Activated CD4-positive, alpha-beta T cell treated with anti-CD3 and anti-CD28 coated beads, Interleukin-2, amount 50 U/mL, for 4 hours (primary cell): ENCODE measurements around the gene CNIH1.
"Not testable (repeated sequence)": the region's sequence is repeated elsewhere in the genome, so short reads cannot be mapped to it uniquely, and the experiment has no call there.

Experiments used
- DNase-seq, 2 experiments: peaks; one replicate each; pipeline ENCODE4 v3.0.0-alpha.2; 2020

CNIH1 gene

DNA sequence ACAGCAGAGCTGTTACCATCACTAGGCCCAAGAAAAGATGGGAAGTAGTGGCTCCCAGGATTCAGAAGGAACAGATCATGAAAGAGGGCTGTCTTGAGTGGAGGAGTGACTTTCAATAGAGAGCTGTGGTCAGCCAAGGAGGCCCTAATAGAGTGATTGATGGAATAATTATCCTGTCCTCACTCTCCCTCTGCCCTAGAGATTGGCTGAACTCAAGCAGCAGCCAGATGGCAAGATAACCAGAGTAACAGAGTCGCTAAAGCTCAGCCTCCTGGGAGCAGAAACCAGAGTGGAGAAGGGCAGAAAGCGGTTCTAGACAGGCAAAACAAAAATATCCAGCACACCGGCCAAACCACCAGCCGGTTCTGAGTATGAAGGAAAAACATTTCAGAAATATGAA is 24.5 kb upstream of the CNIH1 start:
- DNase-seq, result no peak

DNA sequence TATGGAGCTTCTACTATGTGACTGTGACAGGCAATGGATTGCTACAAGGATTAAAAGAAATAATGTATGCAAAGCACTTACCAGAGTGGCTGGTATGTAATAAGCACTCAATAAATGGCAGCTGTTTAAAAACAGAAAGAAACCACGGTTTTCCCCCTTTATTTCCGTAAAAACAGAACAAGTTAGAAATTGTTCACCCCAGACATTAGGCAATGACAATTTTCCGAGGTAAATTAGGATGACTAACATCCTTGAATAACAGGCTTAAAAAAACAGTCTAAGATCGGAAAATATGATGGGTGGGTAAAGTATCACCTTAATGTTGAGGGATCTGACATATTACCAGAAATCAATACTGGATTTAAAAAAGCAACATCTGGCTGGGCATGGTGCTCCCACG is 20.9 kb upstream of the CNIH1 start:
- DNase-seq, result no peak

DNA sequence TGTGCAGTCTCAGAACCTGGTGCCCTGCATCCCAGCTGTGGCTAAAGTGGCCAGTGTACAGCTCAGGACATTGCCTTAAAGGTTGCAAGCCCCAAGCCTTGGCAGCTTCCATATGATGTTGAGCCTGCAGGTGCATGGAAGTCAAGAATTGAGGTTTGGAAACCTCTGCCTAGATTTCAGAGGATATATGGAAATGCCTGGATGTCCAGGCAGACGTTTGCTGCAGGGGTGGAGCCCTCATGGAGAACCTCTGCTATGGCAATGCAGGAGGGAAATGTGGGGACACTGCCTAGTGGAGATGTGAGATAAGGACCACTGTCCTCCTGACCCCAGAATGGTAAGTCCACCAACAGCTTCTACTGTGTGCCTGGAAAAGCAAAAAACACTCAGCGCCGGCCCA is 17.9 kb upstream of the CNIH1 start:
- DNase-seq, result no peak

DNA sequence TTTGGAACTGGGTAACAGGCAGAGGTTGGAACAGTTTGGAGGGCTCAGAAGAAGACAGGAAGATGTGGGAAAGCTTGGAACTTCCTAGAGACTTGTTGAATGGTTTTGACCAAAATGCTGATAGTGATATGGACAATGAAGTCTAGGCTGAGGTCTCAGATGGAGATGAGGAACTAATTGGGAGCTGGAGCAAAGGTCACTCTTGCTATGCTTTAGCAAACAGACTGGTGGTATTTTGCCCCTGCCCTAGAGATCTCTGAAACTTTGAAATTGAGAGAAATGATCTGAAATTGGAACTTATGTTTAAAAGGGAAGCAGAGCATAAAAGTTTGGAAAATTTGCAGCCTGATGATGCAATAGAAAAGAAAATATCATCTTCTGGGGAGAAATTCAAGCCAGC is 17.4 kb upstream of the CNIH1 start:
- not testable (repeated sequence) for DNase-seq

DNA sequence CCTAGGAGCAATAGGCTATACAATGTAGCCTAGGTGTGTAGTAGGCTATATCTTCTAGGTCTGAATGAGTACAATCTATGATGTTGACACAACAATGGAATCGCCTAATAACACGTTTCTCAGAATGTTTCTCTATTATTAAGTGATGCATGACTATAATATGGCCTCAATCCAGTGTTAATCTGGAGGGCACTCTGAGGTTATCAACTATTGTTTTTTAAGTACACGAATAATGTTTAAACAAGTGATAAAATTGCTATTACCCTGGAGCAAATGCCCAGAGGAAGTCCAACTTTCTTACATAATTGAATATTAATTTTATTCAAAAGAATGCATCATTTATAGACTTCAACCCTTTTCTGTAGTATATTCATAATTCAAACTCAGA is 16.4 kb upstream of the CNIH1 start:
- no peak for DNase-seq

DNA sequence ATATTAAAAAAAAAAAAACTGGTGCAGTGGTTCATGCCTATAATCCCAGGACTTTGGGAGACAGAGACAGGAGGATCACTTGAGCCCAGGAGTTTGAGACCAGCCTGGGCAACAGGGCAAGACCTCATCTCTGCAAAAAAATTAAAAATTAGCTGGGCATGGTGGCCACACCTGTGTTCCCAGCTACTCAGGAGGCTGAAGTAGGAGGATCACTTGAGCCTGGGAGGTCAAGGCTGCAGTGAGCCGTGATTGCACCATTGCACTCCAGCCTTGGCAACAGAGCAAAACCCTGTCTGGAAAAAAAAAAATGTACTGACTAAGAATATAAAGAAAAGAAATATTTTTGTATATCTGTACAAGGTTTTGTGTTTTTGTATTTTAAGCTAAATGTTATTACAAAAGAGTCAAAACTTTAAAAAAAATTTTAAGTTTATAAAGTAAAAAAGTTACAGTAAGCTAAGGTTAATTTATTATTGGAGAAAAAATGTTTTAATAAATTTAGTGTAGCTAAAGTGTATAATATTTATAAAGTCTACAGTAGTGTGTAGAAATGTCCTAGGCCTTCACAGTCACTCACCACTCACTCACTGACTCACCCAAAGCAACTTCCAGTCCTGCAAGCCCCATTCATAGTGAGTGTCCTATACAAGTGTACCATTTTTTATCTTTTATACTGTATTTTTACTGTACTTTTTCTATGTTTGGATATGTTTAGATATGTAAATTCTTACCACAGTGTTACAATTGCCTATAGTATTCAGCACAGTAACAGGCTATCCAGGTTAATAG is 15.8 kb upstream of the CNIH1 start:
- not testable (repeated sequence) for DNase-seq

DNA sequence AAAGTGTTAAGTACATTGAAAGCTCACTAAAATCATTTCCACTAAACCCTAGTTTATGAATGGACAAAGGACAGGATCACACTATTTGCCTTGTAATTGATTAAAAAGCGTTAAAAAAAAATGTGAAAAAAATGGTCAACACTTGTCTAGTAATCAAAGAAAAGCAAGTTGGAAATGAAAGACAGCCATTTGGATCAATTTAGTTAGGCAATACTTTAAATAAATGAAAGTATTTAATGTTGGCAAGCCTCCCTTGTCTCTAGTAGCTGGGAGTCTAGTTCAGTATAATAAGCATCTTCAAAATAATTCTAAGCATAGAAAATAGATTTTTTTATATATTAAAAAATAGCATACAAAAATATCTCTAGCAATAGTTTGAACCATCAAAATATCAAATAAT is 14.2 kb upstream of the CNIH1 start:
- DNase-seq, result no peak

DNA sequence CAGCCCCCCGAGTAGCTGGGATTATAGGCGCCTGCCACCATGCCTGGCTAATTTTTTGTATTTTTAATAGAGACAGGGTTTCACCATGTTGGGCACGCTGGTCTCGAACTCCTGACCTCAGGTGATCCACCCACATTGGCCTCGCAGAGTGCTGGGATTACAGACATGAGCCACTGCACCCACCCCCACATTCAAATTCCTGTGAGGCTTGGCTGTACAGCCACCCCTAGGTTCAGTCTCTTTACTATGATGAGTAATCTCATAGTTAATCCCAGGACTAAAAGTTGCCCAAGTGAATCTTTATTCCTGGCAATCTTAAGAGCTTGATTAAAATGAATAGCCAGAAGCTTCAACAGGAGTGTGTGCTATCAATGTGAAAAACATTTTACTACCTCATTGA is 12.8 kb upstream of the CNIH1 start:
- not testable (repeated sequence) for DNase-seq

DNA sequence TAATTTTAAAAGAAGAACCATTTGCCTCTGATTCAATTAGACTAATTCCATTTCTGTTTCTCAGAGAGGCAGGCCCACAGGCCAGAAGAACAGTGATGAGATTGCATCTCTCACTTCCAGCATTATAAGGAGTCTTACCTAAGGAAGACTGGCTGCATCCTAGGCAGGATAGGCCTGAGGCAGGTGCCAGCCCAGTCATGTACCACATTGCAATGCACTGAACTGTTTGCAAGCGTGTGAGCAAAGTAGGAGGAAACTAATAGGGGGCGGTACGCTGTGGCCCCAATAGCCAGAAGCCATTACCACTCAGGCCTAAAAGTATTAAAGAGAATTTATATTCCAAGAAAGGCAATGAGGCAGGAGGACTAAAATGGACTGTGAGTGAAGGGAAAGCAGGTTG is 12.1 kb upstream of the CNIH1 start:
- no peak for DNase-seq

DNA sequence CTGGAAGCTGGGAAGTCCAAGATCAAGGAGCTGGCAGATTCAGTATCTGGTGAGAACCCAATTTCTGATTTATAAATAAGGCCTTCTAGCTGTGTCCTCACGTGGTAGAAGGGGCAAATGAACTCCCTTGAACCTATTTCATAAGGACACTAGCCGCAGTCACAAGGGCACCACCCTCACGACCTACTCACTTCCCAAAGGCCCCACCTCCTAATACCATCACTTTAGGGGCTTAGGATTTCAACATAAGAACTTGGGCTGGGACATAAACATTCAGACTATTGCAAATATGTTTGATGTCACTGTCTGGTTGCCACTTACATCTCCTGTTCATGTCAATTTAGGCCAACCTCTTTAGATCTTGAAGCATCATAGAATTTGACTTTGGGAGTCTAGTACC is 10.8 kb upstream of the CNIH1 start:
- no peak for DNase-seq

DNA sequence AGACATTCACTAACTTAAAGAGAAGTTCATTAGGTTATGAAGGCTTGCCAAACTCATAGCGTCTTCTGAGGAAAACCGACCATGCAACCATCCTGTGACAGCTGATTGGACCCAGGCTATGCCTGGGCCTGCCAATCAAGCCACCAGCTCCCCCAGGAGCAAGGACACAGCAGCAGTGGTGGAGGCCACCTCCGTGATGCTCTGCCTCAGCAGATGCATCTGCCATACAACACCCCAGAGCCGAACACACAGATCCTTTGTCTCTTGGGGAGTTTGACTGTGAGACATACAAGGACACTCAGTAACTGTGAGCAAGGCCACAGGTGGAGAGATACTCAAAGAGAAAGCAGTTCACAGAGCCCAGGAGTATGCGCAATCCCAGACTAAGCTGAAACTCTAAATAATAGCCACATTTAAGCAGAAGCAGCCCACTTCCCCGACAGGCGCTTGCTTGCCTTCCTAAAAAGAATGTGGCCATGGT is 10.0 kb upstream of the CNIH1 start:
- DNase-seq, result no peak

DNA sequence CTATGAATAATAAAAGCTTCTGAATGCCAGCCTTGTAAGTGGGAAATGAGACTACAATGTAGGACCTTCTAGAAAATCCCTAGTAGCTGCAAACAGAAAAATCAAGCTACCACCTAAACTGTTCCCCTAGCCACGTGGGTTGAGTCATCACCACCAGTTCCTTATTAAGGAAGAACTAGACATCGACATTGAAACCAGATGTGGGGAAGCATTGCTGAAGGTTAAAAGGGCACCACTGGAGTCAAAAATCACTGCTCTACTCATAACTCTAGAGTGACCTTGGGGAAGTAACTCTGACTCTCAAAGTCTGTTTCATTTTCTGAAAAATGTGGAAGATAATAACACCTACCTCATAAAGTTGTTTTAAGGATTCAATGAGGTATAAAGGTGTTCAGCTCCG is 9.4 kb upstream of the CNIH1 start:
- no peak for DNase-seq

DNA sequence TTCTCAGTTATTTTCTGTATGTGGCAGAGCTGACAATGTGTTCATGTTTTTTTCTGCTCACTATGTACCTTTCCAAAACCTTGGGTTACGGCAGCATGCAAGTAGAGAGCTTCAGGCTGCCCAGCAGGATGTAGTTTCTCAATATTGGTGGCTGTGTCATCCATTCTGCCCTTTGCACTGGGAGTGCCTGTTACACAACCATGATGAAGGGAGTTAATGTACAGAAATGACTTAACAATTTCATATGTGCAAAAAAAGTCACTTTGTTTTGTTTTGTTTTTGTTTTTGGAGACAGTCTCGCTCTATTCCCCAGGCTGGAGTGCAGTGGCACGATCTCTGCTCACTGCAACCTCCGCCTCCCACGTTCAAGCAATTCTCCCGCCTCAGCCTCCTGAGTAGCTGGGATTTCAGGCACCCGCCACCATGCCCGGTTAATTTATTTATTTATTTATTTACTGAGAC is 6.1 kb upstream of the CNIH1 start:
- DNase-seq, result no peak

DNA sequence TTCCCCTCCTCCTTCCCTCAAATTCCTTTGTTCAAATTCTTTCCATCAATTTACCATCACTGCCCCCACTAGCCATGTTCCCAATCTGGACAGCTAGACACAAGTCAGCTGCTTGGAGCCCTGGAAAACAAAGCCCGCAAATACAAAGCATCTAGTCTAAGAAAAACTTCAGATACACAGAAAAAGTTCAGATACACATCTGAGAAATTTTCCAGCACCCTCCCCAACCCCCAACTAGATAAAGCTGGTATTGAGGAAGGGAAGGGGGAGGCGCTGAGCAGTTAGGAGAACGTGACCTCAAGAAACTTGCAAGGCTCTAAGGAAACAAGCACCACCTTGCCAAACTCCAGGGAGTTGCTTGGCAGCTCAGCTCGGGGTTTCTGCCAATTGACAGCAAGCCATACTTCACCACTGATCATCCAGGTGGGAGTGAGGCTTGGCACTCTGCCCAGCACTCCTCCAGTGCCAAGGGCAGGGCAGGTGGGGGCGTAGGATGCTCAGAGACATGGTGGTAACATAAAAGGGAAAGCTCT is 5.1 kb upstream of the CNIH1 start:
- no peak for DNase-seq

DNA sequence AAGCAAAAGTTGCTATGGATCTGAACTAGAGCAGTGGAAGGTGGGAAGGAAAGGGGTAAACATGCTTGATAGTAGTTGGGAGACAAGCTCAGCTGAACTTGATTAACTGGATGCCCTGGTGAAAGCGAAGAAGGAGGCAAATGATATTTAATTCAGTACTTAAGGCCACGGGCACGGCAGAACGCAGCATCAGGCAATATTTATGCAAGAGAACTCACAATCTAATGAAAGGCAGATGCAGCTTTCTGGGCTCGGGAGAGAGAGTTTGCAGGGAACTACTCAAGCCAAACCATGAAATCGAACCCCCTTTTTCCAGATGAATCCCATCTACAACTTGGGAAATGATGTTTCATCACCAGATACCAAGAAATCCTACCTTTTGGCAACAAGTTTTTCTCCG is 3.5 kb upstream of the CNIH1 start:
- no peak for DNase-seq

DNA sequence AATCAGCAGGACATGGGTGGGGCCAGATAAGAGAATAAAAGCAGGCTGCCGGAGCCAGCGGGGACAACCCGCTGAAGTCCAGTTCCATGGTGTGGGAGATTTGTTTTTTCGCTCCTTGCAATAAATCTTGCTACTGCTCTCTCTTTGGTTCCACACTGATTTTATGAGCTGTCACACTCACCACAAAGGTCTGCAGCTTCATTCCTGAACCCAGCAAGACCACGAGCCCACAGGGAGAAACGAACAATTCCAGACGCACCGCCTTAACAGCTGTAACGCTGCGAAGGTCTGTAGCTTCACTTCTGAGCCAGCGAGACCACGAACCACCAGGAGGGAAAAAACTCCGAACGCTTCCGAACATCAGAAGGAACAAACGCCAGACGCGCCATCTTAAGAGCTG is 2.8 kb upstream of the CNIH1 start:
- DNase-seq, result no peak

DNA sequence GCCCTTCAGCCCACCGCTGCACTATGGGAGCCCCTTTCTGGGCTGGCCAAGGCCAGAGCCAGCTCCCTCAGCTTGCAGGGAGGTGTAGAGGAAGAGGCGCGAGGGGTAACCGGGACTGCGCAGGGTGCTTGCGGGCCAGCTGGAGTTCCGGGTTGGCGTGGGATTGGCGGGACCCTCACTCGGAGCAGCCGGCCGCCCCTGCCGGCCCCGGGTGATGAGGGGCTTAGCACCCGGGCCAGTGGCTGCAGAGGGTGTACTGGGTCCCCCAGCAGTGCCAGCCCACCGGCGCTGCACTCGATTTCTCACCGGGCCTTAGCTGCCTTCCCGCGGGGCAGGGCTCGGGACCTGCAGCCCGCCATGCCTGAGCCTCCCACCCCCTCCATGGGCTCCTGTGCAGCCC is 1.8 kb upstream of the CNIH1 start:
- not testable (repeated sequence) for DNase-seq

DNA sequence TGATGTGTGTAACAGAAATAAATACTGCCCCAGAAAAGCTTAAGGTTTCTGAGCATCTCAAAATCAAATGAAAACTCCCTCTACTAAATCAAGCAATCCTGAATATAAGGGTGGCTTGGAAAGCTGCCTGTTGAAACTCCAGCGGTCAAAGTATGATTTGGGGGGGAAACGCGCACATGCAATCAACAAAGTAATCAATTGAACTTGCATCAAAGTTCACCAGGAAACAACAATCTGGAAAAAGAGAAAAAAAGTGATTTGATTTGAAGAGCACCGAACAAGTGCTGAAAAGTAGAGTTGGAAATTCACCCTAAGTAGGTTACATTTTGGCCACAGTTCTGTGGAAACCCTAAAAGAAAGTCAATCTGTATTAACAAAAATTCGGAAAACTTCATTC is 700 bp downstream of the CNIH1 start:
- DNase-seq, result no peak

DNA sequence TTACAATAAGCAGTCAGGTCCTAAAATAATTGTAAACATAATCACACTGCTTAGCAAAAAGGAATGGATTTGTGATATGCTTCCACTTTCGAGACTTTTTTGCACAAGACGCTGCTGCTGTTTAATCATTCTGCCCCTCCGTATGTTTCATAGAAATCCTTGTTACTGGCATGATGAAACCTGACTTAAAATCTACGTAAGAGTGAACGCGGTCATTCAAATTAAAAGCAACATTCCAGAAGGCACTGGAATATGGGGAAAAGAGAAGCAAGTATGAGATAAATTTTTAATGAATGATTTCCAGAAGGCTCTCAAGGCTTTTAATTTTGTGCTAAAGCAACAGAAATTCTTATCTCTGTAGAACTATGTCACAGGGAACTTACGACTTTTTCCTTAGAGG is 1.1 kb downstream of the CNIH1 start:
- DNase-seq, result no peak

DNA sequence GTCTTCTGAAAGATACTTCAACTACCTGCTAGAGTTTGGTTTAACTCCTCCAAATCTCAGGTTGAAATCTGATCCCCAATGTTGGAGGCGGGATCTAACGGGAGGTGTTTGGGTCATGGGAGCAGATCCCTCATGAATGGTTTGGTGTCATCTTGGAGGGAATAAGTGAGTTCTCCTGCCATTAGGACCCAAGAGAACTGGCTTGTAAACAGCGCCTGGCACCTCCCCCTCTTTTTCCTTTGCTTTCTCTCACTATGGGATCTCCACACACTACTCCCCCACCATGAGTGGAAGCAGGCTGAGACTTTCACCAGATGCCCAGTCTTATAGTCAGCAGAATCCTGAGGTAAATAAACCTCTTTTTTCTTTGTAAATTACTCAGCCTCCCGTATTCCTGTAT is 2.5 kb downstream of the CNIH1 start:
- no peak for DNase-seq

DNA sequence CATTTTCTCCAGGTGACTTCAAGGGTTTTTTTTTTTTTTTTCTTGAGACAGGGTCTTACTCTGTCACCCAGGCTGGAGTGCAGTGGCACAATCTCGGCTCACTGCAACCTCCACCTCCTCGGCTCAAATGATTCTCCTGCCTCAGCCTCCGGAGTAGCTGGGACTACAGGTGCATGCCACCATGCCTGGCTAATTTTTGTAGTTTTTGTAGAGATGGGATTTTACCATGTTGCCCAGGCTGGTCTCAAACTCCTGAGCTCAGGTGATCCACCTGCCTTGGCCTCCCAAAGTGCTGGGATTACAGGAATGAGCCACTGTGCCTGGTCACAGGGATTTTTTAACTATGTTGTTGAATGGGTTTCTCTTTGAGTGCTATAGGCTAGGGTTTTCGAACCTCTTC is 3.2 kb downstream of the CNIH1 start:
- not testable (repeated sequence) for DNase-seq

DNA sequence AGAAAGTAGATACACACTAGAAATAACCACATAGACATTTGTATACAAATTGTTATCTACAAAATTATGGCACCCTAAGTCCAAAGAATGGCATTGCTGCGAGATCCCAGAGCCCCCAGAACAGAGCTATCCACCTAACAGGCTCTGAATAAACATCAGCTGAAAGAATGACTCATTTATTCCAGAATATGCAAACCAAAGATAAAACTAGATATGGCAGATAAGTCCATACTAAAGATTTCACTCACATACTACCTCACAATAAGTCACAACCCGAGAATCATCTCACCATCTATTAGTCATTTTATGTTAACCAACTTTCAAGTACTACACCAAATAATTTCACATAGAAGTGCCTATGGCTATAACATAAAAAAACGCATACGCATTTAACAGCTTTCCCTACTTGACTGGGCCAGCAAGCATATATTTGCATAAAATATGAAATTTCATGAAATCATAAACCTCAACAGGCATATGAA is 5.6 kb downstream of the CNIH1 start:
- no peak for DNase-seq

DNA sequence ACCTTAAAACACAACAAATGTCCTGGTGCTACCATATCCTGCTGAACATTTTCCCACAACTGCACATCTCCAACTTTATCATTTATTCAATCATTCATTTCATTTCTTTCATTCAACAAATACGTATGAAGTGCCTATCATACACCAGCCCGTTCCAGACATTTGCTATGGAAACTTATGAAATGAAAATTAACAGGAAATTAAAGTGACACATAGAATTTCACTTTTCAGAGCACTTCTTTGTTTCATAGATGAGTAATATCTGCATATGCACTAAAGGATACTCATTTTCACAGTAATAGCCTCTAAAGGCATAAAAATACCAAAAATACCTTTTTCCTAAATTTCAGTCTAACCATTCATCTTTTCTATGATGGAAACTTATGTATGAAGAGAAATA is 12.6 kb downstream of the CNIH1 start:
- no peak for DNase-seq

DNA sequence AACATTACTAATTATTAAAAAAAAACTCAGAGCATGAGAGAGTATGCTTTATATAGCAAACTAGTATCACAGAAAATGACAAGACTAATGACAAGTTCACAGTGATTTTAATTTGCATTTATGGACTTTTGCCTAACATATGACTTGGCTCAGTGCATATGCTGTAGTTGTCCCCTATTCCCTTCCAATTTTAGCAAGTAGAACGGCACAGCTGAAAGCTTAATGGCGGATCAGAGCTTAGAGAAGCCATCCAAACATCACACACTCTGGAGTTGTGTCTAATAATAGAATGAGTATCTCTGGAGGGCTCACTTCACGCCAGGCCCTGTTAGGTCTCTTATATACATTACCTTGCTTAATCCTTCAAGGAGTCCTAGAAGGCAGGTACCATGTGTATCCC is 13.3 kb downstream of the CNIH1 start:
- DNase-seq, result no peak
